Neutrophil (primary cell): ENCODE results near the gene TAF1B.

Source experiments
- H3K27ac ChIP-seq: fragments of 200-600 bp; sonication (generic); 2 replicates; pipeline ENCODE4 v1.5.1; 2016; ENCODE audit warnings: mild to moderate bottlenecking, moderate library complexity
- H3K27me3 ChIP-seq: fragments of 200-600 bp; sonication (generic); 2 replicates; pipeline ENCODE4 v1.6.0; 2016; ENCODE audit warnings: mild to moderate bottlenecking
- H3K36me3 ChIP-seq: fragments of 200-600 bp; sonication (generic); 2 replicates; pipeline ENCODE4 v1.5.1; 2017
- H3K4me1 ChIP-seq, 2 experiments: fragments of 200-600 bp in 1 of 2; sonication (generic) in 1 of 2; 1 replicate in 1 of 2; 2 replicates in 1 of 2; pipeline versions ENCODE4 v1.5.1 to v1.6.1; 2013 to 2016; ENCODE audit warnings: low read depth in 1 of 2, low read length in 1 of 2, mild to moderate bottlenecking in 1 of 2, moderate library complexity in 1 of 2; ENCODE audit not compliant: control insufficient read depth in 1 of 2, insufficient read depth in 1 of 2
- H3K4me3 ChIP-seq, 2 experiments: fragments of 200-600 bp in 1 of 2; sonication (generic) in 1 of 2; 1 replicate in 1 of 2; 2 replicates in 1 of 2; pipeline ENCODE4 v1.5.1; 2013 to 2016; ENCODE audit warnings: low read depth in 1 of 2, low read length in 1 of 2, mild to moderate bottlenecking in 1 of 2, moderate library complexity in 1 of 2
- H3K9me3 ChIP-seq: fragments of 200-600 bp; sonication (generic); 2 replicates; pipeline ENCODE4 v1.5.1; 2016
- TF ChIP-seq, protein P1 (sequence below): fragments of 200-600 bp; sonication (generic); IDR thresholded peaks from 2 replicates; pipeline ENCODE4 v1.5.1; 2016; ENCODE audit warnings: antibody characterized with exemption

Gene TAF1B

DNA sequence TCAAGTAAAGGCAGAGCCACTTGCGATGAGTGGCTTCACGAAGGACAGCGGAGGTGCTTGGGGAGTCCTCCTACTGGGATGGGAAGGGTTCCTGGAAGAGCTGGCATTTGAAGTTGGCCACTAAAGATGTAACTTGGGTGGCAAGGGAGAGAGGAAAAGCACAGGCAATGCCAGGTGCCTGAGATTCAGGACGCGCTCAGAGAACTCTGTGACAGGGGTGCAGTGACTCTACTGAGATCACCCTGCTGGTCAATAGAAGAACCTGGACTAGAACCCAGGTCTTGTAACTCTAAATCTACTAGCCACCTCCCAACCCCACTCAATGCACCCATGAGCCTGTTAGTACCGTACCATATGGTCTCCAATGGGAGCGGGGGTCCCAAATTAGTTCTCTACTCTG, 102.8 kb downstream of the TAF1B start:
- Histone ChIP-seq H3K27me3 (peaks cover 77% of the 10 kb centered on the region), H3K4me1 (peaks cover 5 to 7% of the 10 kb centered on the region in 2 experiments), H3K9me3 (no peaks in the 10 kb centered on the region), H3K27ac (no peak overlapping the region), H3K36me3 (no peaks in the 10 kb centered on the region), H3K4me3 (no peak overlapping the region)
- TF ChIP-seq, protein P1, sequence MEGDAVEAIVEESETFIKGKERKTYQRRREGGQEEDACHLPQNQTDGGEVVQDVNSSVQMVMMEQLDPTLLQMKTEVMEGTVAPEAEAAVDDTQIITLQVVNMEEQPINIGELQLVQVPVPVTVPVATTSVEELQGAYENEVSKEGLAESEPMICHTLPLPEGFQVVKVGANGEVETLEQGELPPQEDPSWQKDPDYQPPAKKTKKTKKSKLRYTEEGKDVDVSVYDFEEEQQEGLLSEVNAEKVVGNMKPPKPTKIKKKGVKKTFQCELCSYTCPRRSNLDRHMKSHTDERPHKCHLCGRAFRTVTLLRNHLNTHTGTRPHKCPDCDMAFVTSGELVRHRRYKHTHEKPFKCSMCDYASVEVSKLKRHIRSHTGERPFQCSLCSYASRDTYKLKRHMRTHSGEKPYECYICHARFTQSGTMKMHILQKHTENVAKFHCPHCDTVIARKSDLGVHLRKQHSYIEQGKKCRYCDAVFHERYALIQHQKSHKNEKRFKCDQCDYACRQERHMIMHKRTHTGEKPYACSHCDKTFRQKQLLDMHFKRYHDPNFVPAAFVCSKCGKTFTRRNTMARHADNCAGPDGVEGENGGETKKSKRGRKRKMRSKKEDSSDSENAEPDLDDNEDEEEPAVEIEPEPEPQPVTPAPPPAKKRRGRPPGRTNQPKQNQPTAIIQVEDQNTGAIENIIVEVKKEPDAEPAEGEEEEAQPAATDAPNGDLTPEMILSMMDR, result no peak

DNA sequence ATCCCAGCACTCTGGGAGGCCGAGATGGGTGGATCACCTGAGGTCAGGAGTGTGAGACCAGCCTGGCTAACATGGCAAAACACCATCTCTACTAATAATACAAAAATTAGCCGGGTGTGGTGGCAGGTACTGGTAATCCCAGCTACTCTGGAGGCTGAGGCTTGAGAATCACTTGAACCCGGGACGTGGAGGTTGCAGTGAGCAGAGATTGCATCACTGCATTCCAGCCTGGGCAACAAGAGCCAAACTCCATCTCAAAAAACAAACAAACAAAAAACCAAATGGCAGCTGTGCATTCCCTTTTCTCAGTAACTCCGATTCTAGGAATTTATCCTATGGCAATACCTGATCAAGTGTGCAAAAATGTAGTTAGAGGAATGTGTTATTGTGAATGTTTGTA, 103.5 kb downstream of the TAF1B start:
- TF ChIP-seq, protein P1, result no peak
- Histone ChIP-seq H3K4me1 (peaks cover 5 to 7% of the 10 kb centered on the region in 2 experiments), H3K4me3 (no peak overlapping the region), H3K9me3 (no peaks in the 10 kb centered on the region), H3K27me3 (peaks cover 79% of the 10 kb centered on the region), H3K27ac (no peak overlapping the region), H3K36me3 (no peaks in the 10 kb centered on the region)

DNA sequence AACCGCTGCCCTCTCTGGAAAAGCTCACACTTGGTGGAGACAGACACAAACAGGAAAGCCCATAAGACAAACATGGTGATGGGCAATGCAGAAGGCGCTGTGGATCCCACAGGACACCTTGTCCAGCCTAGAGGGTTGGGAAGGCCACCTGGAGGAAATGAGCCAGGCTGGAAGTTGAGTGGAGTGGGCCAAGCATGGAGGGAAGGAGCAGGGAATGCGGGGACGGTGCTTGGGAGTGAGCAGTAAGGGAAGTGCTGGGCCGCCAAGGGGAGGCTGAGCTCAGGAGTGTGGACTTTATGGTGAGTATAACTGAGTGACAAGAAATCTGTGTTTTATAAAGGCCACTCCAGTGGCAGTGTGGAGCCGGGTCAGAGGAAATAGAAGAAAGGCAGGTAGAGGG, 105.4 kb downstream of the TAF1B start:
- no peaks in the 10 kb centered on the region for H3K9me3 ChIP-seq
- no peak overlapping the region for H3K4me3 ChIP-seq
- H3K27ac ChIP-seq, result no peak overlapping the region
- peaks cover 94% of the 10 kb centered on the region for H3K27me3 ChIP-seq
- H3K36me3 ChIP-seq, result no peaks in the 10 kb centered on the region
- TF ChIP-seq, protein P1, result no peak
- H3K4me1 ChIP-seq, result peaks cover 13 to 14% of the 10 kb centered on the region in 2 experiments

DNA sequence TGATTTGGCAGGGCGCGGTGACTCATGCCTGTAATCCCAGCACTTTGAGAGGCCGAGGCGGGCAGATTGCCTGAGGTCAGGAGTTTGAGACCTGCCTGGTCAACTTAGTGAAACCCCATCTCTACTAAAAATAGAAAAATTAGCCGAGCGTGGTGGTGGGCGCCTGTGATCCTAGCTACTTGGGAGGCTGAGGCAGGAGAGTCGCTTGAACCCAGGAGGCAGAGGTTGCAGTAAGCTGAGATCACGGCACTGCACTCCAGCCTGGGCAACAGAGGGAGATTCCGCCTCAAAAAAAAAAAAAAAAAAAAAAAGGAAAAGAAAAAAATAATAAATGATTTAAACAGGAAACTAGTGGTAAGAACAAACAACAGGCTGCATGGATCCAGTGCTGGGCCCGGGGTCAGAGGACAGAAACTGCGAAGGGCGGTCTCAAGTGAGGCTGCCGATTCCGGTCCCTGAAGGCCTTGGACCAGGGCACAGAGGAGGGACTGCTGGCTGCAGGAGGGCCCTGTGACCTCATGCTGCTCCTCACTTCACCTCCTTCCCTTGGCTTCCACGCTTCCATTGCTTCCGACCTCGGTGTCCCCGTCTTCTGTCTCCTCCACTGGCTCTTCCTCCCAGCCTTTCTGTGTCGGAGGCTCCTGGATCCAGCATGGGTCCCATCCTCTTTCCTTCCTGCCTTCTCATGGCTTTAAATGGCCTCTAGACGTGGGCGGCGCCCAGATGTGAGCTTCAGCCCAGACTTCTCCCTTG, 106.1 kb downstream of the TAF1B start:
- TF ChIP-seq, protein P1, result no peak
- Histone ChIP-seq H3K4me3 (no peak overlapping the region), H3K27me3 (peaks cover 94% of the 10 kb centered on the region), H3K9me3 (no peaks in the 10 kb centered on the region), H3K4me1 (peaks cover 13 to 14% of the 10 kb centered on the region in 2 experiments), H3K36me3 (no peaks in the 10 kb centered on the region), H3K27ac (no peak overlapping the region)

DNA sequence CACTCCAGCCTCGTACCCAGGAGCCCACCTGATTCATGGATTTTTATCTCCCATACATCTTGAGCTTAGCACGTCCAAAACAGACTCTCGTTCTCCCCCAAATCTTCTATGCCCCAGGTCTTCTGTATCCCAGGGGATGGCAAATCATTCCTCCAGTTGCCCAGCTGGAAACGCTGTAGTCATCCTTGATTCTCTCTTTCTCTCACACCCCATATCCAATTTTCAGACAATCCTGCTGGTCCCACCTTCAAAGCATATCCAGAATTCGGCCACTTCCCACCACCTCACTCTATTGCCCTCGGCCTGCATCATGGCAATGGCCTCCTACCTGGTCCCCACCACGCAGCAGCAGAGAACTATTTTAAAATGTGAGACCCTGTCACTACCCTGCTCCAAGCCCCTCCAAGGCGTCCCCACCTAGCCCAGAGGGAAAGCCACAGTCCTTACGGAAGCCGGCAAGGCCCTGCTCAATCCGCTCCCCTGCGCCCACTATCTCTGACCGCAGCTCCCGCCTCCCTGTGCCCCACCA, 106.8 kb downstream of the TAF1B start:
- peak overlapping the region in 1 of 2 experiments; percentile 59 for H3K4me3 ChIP-seq
- H3K4me1 ChIP-seq, result peaks cover 13 to 14% of the 10 kb centered on the region in 2 experiments
- no peaks in the 10 kb centered on the region for H3K36me3 ChIP-seq
- H3K27me3 ChIP-seq, result peaks cover 94% of the 10 kb centered on the region
- TF ChIP-seq, protein P1, result no peak
- H3K9me3 ChIP-seq, result no peaks in the 10 kb centered on the region
- no peak overlapping the region for H3K27ac ChIP-seq
